LNCaP clone FGC (cell line): ENCODE results near the gene HIPK2.
"Not testable (repeated sequence)": the region's sequence is repeated elsewhere in the genome, so short reads cannot be mapped to it uniquely, and the experiment has no call there.

Experiments
- DNase-seq: peaks from one replicate; pipeline ENCODE4 v3.0.0-alpha.2; 2011; ENCODE audit warnings: low read depth
- H3K4me3 ChIP-seq: 2 replicates; pipeline ENCODE4 v1.5.1; 2011; ENCODE audit warnings: mild to moderate bottlenecking, low read depth, low read length, control low read depth
- TF ChIP-seq, protein P1 (sequence below): IDR thresholded peaks from 2 replicates; pipeline ENCODE4 v1.5.1; 2012; ENCODE audit warnings: mild to moderate bottlenecking; ENCODE audit not compliant: control insufficient read depth, insufficient read depth; ENCODE audit errors: extremely low read depth

Gene HIPK2

GRCh38 chr7:139559364-139560105, 218.3 kb downstream of the HIPK2 start:
- TF ChIP-seq, protein P1, sequence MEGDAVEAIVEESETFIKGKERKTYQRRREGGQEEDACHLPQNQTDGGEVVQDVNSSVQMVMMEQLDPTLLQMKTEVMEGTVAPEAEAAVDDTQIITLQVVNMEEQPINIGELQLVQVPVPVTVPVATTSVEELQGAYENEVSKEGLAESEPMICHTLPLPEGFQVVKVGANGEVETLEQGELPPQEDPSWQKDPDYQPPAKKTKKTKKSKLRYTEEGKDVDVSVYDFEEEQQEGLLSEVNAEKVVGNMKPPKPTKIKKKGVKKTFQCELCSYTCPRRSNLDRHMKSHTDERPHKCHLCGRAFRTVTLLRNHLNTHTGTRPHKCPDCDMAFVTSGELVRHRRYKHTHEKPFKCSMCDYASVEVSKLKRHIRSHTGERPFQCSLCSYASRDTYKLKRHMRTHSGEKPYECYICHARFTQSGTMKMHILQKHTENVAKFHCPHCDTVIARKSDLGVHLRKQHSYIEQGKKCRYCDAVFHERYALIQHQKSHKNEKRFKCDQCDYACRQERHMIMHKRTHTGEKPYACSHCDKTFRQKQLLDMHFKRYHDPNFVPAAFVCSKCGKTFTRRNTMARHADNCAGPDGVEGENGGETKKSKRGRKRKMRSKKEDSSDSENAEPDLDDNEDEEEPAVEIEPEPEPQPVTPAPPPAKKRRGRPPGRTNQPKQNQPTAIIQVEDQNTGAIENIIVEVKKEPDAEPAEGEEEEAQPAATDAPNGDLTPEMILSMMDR = no peak
- no peak overlapping the region for H3K4me3 ChIP-seq
- DNase-seq = no peak

DNA sequence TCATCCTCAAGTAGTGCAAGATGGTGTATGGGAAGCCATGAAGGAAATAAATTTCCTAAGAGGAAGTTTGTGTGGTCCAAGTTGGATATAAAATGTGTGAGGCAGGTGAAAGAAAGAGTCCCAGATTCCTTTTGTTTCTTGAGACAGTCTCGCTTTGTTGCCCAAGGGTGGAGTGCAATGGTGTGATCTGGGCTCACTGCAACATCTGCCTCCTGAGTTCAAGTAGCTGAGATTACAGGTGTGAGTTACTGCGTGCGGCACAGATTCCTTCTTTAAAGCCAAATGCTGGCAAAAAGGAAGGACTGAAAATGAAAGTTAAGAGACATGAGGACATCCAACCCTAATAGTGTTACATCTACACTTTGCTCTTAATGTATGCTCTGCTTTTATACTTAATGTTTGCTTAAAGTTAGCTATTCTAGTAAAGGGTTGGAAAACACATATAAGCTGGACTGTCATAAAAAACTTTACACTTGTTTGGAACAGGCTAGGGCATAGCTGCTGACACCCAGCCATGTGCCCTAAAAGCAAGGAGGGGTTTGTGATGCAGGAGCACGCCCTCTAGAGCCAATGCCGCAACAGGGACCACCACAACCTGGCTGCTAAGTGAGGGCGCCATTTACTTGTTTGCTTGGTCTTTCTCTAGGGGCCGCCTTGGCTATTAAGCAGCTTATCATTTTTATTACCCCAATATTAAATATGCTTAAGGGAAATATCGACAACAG, 219.8 kb downstream of the HIPK2 start:
- no peak overlapping the region for H3K4me3 ChIP-seq
- DNase-seq = no peak
- TF ChIP-seq, protein P1 = peak; percentile 15; the same call in 1 of the 2 replicates

DNA sequence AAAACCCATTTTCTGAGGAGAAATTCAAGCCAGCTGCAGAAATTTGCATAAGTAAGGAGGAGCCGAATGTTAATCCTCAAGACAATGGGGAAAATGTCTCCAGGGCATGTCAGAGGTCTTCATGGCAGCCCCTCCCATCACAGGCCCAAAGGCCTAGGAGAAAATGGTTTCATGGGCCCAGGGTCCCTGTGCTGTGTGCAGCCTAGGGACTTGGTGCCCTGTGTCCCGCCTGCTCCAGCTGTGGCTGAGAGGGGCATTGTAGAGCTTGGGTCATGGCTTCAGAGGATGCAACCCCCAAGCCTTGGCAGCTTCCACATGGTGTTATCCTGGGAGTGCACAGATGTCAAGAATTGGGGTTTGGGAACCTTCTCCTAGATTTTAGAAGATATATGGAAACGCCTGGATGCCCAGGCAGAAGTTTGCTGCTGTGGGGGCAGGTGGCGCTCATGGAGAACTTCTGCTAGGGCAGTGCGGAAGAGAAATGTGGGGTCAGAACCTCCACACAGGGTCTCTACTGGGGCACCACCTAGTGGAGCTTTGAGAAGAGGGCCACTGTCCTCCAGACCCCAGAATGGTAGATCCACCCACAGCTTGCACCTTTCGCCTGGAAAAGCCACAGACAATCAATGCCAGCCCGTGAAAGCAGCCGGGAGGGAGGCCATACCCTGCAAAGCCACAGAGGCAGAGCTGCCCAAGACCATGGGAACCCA, 223.7 kb downstream of the HIPK2 start:
- not testable (repeated sequence) for H3K4me3 ChIP-seq

GRCh38 chr7:139548302-139549028, 229.3 kb downstream of the HIPK2 start:
- no peak for DNase-seq
- H3K4me3 ChIP-seq = no peak overlapping the region
- TF ChIP-seq, protein P1 = no peak

More for the DNA sequence above, 223.7 kb downstream of the HIPK2 start:
- DNase-seq = not testable (repeated sequence)

DNA sequence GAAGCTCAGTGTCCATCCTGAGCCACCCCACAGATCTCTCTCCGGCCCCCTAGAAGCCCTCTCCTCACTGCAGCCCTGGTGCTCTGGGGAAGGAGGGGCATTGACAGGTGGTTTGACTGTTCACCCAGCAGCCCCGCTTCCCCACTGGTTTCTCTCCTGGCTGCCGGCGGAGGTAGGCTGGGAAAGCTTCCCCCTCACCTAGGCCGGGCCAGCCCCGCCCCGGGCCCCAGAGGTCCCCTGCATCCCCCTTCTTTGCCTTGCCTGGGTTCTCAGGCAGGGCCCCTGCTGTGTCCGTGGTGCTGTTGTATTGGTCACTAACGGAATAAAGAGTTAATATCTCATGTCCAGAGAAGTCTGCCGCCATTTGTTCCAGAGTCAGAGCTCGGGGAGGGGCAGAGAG, 233.2 kb downstream of the HIPK2 start:
- TF ChIP-seq, protein P1 = no peak
- no peak for DNase-seq
- H3K4me3 ChIP-seq = no peak overlapping the region

GRCh38 chr7:139543801-139544603, 233.8 kb downstream of the HIPK2 start:
- H3K4me3 ChIP-seq = no peak overlapping the region
- TF ChIP-seq, protein P1 = no peak
- DNase-seq = no peak
